Ramos (cell line): ENCODE measurements around the gene DCAF16.

Experiments used
- in situ Hi-C: fragments of 300-500 bp; cut with MboI; formaldehyde crosslinking; loops from one replicate; pipeline ENCODE4 v1.14.3; 2022; ENCODE audit warnings: low sequenced_read_pairs; ENCODE audit not compliant: unreplicated experiment

DCAF16 gene

DNA sequence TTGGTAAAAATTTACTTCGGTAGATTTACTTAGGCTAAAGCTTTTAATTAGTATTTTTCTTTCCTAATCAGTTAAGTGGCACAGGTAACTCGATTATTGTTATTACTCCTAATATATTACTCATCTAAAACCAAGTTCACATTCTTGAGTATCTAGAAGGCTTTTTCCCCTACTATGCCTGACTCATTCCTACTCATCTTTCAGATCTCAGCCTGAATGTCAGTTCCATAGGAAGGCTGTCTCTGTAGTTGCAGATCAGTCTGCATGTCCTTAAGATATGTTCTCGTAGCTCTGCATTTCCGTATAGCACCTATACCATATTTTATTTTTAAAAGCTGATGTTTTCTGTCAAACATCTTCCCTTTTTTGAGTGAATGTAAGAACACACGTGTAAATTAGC lies 23.2 kb downstream of the DCAF16 start:
- in situ Hi-C loops: no loop called here

DNA sequence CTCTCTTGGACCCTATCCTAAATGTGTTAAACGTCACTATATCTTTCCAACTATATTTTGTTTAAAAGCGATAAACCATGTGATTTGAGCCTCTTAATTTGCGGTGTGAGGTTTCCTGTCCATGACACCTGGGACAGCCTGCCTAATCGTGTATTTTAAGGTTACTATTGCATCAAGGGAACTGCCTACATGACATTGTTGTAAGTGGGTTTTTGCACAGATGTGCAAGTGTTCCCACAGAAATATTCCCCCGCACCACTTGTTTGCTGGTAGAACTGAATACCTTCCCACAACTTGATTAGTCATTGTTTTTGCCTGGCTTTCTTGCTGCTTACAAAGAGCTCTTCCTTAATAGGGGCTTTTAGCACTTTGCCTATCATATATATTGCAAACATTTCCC lies 24.0 kb downstream of the DCAF16 start:
- in situ Hi-C loops: no loop called here

DNA sequence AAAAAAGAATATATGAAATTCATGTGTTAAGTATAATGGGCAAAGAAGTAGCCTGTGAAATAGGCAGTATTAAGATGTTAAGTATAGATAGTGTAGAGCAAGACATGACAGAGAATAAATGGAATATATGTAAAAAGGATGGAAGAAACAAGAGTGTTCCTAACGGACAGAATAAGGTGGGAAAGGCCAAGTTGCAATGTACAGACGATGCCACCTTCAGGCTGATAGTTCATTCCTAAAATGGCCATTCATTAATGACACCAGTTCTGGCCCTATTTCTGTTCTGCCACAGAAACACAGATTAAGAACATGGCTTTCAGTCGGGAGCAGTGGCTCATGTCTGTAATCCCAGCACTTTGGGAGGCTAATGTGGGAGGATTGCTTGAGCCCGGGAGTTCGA lies 24.7 kb downstream of the DCAF16 start:
- in situ Hi-C loops: no loop called here

DNA sequence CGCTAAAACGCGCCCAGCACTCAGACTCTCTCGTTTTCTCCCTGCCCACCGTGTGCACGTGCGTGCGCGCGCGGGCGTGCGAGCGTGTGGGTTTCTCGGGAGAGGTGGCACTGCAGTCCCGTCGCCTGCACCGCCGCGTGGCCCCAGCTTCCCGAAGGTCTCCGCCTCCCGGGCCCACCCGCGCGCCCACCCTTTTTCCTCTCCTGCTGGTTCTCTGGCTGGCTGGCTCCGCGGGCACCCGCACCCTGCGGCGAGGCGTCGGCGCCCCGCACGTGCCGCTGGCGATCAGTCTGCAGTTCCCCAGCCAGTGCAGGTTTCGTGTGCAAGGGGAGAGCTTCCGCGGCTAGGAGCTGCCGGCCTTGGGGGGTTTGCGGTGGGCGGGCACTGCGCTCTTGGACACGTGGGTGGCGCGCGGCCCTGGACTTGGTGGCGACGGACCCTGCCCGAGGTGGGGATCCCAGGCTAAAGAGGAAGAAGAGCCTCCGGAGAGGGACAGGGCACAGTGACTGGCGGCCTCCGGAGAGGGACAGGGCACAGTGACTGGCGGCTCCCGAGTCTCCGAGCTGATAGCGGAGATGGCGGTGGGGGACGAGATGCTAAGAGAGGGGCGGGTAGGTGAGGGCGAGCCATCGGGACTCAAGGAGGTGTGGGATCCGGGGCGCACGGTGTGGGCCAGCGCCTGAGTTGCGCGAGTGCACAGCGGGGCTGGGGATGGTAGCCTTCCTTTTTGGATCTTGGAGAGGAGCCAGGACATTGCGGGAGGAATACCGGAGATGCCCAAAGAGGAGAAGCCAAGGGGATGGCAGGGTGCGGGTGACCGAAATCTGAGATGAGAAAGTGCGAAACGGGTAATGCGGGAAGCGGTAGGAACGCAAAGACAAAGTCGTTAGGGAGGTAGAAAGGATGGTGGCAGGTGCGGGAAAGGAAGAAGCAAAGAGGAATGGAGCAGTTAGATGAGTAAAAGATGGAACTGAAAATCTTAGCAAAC lies 29.0 kb downstream of the DCAF16 start, which contains the start of gene FAM184B:
TSS of gene FAM184B (minus strand) at position 322 of the 988 bp plus-strand sequence. CDS start 322 bp downstream, outside the sequence.
- in situ Hi-C loops: no loop called here

DNA sequence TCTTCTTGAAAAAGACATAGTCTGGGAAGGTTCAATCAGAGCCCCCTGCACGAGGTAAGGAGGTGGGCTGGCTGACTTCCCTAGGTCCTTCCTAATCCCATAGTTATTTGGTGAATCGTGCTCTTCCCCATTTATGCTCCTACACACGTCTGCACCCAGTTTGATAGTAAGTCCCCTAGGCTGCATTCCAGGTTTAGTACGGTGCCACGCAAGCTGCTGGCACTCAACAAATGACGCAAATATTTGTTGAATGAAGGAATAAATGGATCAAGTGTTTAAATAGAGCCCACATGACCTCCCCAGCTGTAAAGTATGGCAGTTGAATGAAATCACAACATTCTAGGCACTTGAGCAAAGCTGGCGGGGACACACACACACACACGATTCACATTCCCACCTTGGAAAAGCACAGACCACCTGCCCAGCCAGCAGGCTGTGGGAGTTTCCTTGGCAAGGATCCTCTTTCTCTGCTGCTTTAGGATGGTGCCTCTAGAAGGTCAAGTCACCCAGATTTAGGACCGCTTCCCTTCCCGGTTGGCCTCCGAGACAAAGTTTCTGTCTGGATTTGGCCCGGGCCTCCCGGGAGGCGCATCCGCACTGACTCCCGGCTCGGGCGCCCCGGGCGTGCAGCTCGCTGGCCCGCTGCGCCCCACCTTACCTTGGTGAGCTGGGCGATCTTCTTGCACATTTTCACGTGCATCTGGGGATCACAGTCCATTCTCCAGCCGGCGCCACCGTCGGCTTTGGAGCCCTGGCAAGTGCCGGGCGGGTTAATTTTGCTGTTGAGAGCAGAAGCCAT lies 29.9 kb downstream of the DCAF16 start:
- in situ Hi-C loops: no loop called here

DNA sequence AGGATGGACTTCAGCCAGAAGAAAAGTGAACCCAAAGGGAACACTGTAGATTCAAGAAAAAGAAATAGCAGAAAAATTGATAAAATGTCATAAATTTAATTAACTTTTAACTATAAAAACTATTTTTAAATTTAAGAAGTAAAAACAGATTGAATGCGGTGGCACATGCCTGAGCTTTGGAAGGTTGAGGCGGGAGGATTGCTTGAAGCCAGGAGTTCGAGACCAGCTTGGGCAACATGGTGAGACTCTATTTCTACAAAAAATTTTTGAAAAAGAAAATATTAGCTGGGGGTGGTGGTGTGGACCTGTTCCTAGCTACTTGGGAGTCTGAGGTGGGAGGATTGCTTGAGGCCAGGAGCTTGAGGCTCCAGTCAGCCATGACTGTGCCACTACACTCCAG lies 32.1 kb downstream of the DCAF16 start:
- in situ Hi-C loops: no loop called here

DNA sequence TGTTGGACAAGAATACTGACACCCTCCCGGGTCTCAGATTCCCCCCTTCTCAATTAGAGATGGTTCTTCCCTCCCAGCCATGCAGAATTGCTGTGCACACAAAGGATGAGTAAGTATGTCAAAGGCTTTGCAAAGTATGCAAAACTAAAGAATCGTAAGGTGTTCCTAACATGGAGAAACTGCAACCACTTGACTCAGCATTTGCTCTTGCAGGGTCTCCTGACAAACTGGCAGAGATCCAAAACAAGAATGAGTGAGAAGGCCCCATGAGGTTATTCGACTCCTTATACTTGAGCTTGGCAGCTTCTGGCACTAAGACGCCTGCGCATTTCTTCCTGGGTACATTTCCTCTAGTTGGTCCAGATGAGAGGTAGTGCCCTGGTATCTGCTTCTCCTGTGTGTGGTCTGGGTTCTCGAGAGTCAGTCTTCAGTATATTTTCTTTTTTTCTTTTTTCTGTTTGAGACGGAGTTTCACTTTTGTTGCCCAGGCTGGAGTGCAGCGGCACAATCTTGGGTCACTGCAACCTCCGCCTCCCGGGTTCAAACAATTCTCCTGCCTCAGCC lies 37.3 kb downstream of the DCAF16 start:
- in situ Hi-C loops: no loop called here

DNA sequence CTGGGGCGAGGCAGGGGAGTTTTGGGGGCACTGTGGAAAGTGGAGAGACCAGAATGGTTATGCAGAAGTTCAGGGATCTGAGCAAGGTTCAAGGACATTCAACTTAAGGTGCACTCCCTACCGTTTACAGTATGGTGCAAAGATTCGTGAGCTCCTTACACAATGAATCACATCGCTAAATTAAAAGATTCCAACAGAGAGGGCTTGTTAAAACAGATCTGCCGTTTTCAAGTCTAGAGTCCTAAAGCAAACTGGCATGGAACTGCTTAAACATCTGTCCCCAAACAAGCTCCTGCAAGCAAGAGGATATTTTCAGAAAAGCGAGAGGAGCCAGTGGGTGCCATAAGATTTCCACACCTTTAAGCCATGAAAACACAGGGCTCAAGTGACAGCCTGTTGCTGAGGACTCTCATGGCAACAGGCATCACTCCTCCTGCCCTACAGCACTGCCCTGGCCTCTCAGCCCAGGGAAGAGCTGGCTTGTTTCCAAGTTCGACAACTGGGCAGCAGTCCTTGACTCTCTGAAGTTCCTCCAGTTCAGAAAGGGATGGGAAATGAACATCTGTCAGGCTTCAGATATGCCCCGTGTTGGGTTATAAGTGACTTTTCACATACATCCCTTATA lies 39.2 kb downstream of the DCAF16 start:
- in situ Hi-C loops: no loop called here

DNA sequence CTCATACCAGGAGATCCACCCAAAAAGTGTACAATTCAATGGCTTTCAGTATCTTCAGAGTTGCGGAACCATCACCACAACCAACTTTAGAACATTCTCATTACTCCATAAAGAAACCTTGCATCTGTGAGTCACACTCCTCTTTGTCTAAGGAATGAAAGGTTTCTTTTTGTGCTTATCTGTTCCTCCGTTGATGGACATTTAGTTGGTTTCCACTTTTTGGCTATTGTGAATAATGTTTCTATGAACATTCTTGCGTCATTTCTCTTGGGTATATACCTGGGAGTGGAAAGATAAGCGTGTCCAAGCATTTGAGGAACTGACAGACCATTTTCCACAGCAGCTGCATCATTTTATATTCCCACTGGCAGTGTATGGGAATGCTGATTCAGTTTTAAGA lies 39.7 kb downstream of the DCAF16 start:
- in situ Hi-C loops: no loop called here

DNA sequence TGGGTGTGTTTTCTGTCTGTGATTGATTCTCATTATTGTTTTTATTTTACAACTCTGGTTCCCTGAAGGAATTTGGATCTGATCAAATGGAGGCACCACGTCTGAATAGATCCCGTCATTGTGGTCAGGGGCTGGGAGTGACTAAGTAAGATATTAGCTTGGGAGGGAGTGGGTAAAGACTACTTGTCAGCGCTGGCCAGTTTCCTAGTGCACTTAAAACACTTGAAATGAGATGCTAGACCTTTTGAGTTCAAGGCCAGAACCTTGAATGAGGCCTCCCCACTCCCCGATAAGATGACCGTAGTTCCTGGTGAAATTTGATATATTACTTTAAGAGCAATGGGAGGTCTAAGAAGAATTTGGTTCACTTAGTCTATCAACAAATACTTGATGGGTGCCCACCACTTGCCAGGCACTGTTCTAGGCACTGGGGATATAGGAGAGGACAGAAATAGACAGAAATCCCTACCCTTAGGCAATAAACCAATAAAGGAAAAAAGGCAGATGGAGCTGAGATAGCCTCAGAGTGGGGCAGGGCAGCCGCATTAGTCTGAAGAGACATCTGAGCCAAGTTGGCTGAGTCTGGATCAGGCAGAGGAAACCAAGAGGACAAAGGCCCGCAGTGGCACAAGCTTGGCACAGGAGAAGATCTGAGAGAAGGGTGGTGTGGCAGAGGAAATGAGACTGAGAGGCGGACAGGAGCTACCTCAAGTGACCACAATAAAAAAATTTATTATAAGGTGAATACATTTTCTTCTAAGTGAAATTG lies 41.0 kb downstream of the DCAF16 start:
- in situ Hi-C loops: no loop called here

DNA sequence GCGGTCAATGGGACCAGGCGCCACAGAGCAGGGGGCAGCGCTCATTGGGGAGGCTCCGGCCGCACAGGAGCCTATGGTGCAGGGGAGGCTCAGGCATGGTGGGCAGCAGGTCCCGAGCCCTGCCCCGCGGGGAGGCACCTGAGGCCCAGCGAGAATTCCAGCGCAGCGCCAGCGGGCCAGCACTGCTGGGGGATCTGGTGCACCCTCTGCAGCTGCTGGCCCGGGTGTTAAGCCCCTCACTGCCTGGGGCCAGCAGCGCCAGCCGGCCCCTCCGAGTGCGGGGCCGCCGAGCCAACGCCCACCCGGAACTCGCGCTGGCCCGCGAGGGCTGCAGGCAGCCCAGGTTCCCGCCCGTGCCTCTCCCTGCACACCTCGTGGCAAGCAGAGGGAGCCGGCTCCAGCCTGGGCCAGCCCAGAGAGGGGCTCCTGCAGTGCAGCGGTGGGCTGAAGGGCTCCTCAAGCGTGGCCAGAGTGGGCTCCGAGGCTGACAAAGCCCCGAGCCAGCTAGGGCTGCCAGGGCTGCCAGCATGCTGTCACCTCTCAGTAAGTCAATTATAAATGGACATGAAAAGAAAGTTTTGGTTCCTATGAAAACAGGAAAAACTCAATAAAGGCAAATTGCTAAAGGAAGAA lies 43.6 kb downstream of the DCAF16 start:
- in situ Hi-C loops: no loop called here

DNA sequence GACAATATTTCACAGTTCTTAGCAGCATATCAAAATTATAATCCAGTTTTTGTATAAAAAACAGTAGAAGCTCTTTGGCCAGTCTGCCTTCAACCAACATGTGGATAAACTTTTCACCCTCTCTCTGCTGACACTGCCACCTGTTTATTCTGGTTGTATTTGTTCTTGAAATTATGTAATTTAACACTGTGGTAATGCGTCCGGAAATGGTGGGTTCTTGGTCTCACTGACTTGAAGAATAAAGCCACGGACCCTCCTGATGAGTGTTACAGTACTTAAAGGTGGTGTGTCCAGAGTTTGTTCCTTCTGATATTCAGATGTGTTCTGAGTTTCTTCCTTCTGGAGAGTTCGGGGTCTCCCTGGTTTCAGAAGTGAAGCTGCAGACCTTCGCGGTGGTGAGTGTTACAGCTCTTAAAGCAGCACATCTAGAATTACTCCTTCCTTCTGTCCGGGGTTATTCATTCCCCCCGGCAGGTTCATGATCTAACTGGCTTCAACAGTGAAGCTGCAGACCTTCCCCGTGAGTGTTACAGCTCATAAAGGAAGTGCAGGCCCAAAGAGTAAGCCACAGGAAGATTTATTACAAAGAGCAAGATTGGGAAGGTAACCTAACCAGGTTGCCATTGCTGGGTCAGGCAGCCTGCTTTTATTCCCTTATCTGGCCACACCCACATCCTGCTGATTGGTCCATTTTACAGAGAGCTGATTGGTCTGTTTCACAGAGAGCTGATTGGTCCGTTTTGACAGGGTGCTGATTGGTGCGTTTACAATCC lies 44.9 kb downstream of the DCAF16 start:
- in situ Hi-C loops: no loop called here

DNA sequence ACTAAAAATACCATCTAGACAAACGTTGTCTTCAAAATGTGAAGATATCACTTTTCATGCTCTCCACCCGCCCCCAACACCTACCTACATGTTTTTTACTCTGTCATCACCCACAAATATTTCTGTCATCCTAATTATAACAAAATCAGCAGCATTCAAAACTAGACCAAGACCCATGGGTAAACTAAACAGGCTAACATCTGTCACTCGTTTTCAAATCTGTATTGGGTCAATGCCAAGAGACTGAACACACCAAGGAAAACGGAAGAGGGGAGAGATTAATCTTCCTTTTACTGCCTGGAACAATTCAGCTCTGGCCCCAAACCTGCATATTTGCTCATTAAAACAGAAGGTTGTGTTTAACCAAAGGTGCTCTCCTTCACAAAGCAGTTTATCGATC lies 46.6 kb downstream of the DCAF16 start:
- in situ Hi-C loops: no loop called here

DNA sequence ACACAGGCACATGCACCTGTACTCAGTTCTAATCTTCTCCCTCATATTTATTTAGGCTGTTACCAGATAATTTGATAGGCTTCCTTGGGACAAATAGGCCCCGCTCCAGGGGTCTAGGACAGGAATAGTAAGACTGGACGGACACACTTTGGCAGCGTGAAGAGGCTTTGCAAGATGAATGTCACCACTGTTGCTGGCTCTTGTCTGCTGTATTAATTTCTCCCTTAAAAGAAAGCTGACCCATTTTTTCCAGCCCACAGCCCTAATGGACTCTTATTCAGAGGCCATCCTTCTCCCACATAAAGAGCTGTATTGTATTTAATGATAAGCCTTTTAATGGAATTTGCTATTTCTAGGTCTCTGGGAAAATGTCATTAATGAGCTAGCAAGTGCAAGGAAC lies 47.1 kb downstream of the DCAF16 start:
- in situ Hi-C loops: no loop called here

DNA sequence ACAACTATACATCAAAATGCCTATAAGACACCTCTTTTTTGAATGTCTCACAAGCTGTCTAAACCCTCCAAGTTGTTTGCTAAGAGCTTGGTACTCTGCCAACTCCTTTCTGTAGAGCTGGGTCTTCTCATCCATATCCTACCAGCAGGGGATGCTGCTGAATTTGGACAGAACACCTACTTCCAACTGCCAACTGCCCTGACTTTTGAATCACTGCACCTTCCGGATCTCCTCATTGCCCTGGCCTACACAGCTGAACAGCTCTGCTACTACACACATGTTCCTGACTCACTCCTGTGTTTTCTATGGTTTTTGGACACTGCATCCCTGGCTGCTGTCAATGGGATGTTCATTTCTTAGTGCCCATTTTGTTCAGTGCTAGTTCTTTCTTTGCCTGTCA lies 47.8 kb downstream of the DCAF16 start:
- in situ Hi-C loops: no loop called here

DNA sequence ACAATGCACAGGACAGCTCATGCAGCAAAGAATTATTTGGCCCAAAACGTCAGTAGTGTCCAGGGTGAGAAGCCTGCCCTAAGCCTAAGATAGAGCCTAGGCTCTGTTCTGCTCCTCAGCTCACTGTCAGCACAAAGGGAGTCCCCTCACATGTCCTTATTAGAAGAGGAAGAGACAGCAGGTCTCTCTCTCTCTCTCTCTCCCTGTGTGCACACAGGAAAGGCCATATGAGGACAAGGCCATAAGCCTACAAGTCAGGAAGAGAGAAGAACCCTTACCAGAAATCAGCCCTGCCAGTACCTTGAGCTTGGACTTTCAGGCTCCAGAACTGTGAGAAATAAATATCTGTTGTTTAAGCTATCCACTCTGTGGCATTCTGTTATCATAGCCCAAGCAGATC lies 49.5 kb downstream of the DCAF16 start:
- in situ Hi-C loops: no loop called here

DNA sequence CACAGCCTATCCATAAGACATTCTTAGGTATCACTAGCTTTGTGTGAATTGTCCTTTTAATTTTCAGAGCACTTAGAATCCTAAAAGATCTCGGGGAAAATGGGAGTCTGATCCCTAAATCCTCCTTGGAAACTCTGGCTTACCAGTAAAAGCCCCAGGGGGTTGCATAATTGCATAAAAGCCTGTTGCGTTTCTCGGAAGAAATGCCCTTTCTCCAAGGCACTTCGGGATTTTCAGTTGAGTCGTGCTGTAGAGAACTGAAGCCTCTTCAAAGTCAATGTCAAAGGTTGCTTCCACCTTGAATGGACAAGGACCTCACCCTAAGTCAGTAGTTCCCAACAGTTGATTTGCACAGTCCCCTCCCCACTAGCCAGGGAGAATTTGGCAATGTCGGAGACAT lies 49.9 kb downstream of the DCAF16 start:
- in situ Hi-C loops: no loop called here

DNA sequence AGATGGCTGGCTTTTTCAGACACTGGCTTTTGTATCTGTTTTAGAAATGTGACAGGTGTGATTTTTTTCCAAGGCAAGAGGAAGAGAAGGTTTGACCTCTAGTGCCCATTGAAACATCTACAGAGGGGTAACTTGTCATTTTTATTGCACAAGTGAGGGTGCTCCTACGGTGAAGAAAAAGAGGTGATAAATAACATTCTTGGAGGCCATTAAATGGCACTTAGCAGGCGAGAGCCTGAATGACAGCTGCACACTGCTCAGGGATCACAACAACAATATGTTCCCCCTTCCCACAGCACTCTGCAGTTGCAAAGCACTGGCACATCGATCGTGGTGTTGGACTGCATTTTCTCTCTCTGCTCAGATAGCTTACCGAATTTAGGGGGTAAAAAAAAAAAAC lies 52.1 kb downstream of the DCAF16 start:
- in situ Hi-C loops: no loop called here

DNA sequence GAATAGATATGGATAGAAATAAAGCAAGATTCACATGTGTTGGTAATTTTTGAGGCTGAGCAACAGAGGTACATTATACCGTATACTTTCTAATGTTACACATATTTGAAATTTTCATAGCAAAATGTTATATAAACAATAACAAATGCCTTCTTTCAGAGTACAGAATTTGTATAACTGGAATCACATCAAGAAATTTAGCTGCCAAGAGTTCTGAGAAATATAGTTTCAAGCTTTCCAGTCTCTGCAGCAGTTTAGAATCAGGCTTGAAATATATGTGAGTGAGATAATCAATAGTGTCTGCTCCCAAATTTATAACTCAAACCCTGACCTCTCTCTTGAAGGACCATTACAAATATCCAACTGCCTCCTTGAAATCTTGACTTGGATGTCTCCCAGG lies 52.9 kb downstream of the DCAF16 start:
- in situ Hi-C loops: no loop called here
